Measurements from ENCODE around the gene NRAS.

DNA sequence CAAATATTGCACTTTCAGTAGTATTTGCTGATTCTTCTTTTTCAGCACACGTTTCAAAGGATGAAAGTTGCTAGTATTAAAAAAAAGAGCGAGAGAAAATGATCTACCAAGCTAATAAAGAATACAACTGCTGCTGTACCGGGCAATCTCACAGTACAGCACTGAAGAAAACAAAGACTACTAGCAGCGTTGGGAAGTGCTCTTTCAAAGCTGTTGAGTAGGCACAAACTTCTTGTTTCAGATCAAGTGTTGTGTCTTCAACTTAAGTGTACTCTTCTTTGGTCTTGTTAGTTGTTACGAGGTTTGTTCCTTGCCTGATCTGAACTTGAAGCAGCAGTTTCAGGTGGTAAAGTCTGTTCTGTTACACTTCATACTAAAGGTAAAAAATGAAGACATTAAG, 33.3 kb upstream of the NRAS start:
- TF ChIP-seq CEBPB (IDR thresholded peaks at IDR 0.05; ENCODE audit: low read depth) (no peak), ELF1 (IDR thresholded peaks at IDR 0.05; ENCODE audit: borderline replicate concordance, low read depth) (no peak), EZH2 (IDR thresholded peaks at IDR 0.05) (no peak), RAD21 (IDR thresholded peaks at IDR 0.05; ENCODE audit: low read depth) (no peak), POLR2A (IDR thresholded peaks at IDR 0.05; ENCODE audit: borderline replicate concordance, extremely low read depth, insufficient read depth, insufficient read length) (no peak), ZNF274 (IDR thresholded peaks at IDR 0.05; ENCODE audit: low read depth, low read length) (no peak), SIN3A (IDR thresholded peaks at IDR 0.05; ENCODE audit: low read depth) (no peak), EZH2phosphoT487 (IDR thresholded peaks at IDR 0.05; ENCODE audit: borderline replicate concordance) (no peak), POLR2AphosphoS5 (IDR thresholded peaks at IDR 0.05; ENCODE audit: low read depth, low read length) (no peak)
- TF ChIP-seq, protein P1, sequence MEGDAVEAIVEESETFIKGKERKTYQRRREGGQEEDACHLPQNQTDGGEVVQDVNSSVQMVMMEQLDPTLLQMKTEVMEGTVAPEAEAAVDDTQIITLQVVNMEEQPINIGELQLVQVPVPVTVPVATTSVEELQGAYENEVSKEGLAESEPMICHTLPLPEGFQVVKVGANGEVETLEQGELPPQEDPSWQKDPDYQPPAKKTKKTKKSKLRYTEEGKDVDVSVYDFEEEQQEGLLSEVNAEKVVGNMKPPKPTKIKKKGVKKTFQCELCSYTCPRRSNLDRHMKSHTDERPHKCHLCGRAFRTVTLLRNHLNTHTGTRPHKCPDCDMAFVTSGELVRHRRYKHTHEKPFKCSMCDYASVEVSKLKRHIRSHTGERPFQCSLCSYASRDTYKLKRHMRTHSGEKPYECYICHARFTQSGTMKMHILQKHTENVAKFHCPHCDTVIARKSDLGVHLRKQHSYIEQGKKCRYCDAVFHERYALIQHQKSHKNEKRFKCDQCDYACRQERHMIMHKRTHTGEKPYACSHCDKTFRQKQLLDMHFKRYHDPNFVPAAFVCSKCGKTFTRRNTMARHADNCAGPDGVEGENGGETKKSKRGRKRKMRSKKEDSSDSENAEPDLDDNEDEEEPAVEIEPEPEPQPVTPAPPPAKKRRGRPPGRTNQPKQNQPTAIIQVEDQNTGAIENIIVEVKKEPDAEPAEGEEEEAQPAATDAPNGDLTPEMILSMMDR (IDR thresholded peaks at IDR 0.05 in 2 of 3, conservative IDR thresholded peaks at IDR 0.05 in 1 of 3; ENCODE audit: borderline replicate concordance in 1 of 3, insufficient read depth in 1 of 3, low read depth in 2 of 3, low read length in 2 of 3), result no peak
- TF ChIP-seq, protein P2, sequence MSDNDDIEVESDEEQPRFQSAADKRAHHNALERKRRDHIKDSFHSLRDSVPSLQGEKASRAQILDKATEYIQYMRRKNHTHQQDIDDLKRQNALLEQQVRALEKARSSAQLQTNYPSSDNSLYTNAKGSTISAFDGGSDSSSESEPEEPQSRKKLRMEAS (IDR thresholded peaks at IDR 0.05), result no peak
